ENCODE data around the gene ZNF230. TPM values are rescaled to one million over a fixed set of nuclear protein-coding genes. Genes with fewer than 3 reads are reported as not detected.

Gene ZNF230
- polyA plus RNA-seq, 3 donors: 1.0 to 3.9 (median 1.3) TPM

GRCh38 chr19:44005973-44006372 is 3.2 kb downstream of the ZNF230 start:
- Histone ChIP-seq H4K20me1 (ENCODE audit: insufficient read depth, low read length) (no peaks in the 10 kb centered on the region), H3K79me2 (ENCODE audit: insufficient read depth, low read length) (peaks cover 46% of the 10 kb centered on the region), H3K4me2 (replicated peaks; ENCODE audit: extremely low read depth, low read length, poor library complexity, severe bottlenecking) (peak overlapping the region; percentile 43), H3K4me3 (replicated peaks in 1 of 3; ENCODE audit: low read depth in 2 of 3, low read length in 3 of 3) (peak overlapping the region in 1 of 3 experiments; percentile 46), H3K27ac (ENCODE audit: low read depth in 1 of 2, low read length in 2 of 2) (peak overlapping the region; percentile 52 to 70), H3K36me3 (replicated peaks in 1 of 2; ENCODE audit: control insufficient read depth in 1 of 2, insufficient read depth in 2 of 2, low read length in 2 of 2) (peaks cover 40 to 44% of the 10 kb centered on the region in 2 donors), H3K27me3 (ENCODE audit: control insufficient read depth in 2 of 2, insufficient read depth in 2 of 2, low read length in 2 of 2) (no peaks in the 10 kb centered on the region), H2AFZ (ENCODE audit: insufficient read depth, low read depth, low read length, poor library complexity, severe bottlenecking) (no peak overlapping the region), H3K9me3 (replicated peaks in 1 of 2; ENCODE audit: control insufficient read depth in 1 of 2, insufficient read depth in 1 of 2, low read length in 2 of 2) (peaks cover 44 to 54% of the 10 kb centered on the region in 2 donors), H3K4me1 (ENCODE audit: control insufficient read depth in 1 of 2, insufficient read depth in 2 of 2, low read length in 2 of 2) (peaks cover 31 to 34% of the 10 kb centered on the region in 2 donors), H3K9ac (ENCODE audit: insufficient read depth, low read length, poor library complexity, severe bottlenecking) (no peak overlapping the region)
- peaks cover 42 to 79% (median 59%) of the 10 kb centered on the region in 7 donors for H3K9me3 Mint-ChIP-seq
- H3K4me3 Mint-ChIP-seq: no peak overlapping the region
- H3K4me1 Mint-ChIP-seq: peaks cover 31% of the 10 kb centered on the region
- peaks cover 46 to 49% of the 10 kb centered on the region in 2 donors for H3K36me3 Mint-ChIP-seq
- no CpG with 5 or more reads among the region's 1 CpG for WGBS (ENCODE audit: insufficient coverage)
- intact Hi-C loops (cut with micrococcal nuclease): loop anchor here in 1 of 2 donors (10.0 kb wide), 1 partner anchor 71 kb away; the partner anchor contains the start of gene ZNF45
- DNase-seq: peak; percentile 53 to 79 (median 78)
- H3K27ac Mint-ChIP-seq: peak overlapping the region; percentile 61 to 79 (median 70)
- TF ChIP-seq CTCF (IDR thresholded peaks at IDR 0.05): no peak
- H3K27me3 Mint-ChIP-seq (ENCODE audit: low read depth in 3 of 3): peaks cover 0 to 4% (median 2%) of the 10 kb centered on the region in 3 donors

- peaks cover 47 to 59% of the 10 kb centered on the region in 2 donors for H3K36me3 ChIP-seq (replicated peaks in 1 of 2; ENCODE audit: control insufficient read depth in 1 of 2, insufficient read depth in 2 of 2, low read length in 2 of 2)
- Mint-ChIP-seq H3K4me3 (no peak overlapping the region), H3K27me3 (ENCODE audit: low read depth in 3 of 3) (peaks cover 0 to 4% (median 0%) of the 10 kb centered on the region in 3 donors), H3K36me3 (peaks cover 58 to 59% of the 10 kb centered on the region in 2 donors), H3K9me3 (peaks cover 47 to 80% (median 64%) of the 10 kb centered on the region in 7 donors), H3K27ac (peak overlapping the region in 1 of 7 donors; percentile 33), H3K4me1 (peaks cover 25% of the 10 kb centered on the region)
- peaks cover 51 to 66% of the 10 kb centered on the region in 2 donors for H3K9me3 ChIP-seq (replicated peaks in 1 of 2; ENCODE audit: control insufficient read depth in 1 of 2, insufficient read depth in 1 of 2, low read length in 2 of 2)
- no peaks in the 10 kb centered on the region for H4K20me1 ChIP-seq (ENCODE audit: insufficient read depth, low read length)
- H3K4me2 ChIP-seq (replicated peaks; ENCODE audit: extremely low read depth, low read length, poor library complexity, severe bottlenecking): no peak overlapping the region
- 96% methylated on average over 6 of the region's 6 CpGs for WGBS (ENCODE audit: insufficient coverage)
- DNase-seq: no peak
- peaks cover 25 to 28% of the 10 kb centered on the region in 2 donors for H3K4me1 ChIP-seq (ENCODE audit: control insufficient read depth in 1 of 2, insufficient read depth in 2 of 2, low read length in 2 of 2)
- H3K27me3 ChIP-seq (ENCODE audit: control insufficient read depth in 2 of 2, insufficient read depth in 2 of 2, low read length in 2 of 2): no peaks in the 10 kb centered on the region
- H3K27ac ChIP-seq (ENCODE audit: low read depth in 1 of 2, low read length in 2 of 2): no peak overlapping the region
- H2AFZ ChIP-seq (ENCODE audit: insufficient read depth, low read depth, low read length, poor library complexity, severe bottlenecking): no peak overlapping the region
- intact Hi-C loops (cut with micrococcal nuclease): loop anchor here in 1 of 2 donors (10.0 kb wide), 1 partner anchor 73 kb away; the partner anchor contains the start of gene ZNF45
- no peak overlapping the region for H3K9ac ChIP-seq (ENCODE audit: insufficient read depth, low read length, poor library complexity, severe bottlenecking)
- H3K4me3 ChIP-seq (replicated peaks in 1 of 3; ENCODE audit: low read depth in 2 of 3, low read length in 3 of 3): peak overlapping the region in 1 of 3 experiments; percentile 46
- no peak for TF ChIP-seq CTCF (IDR thresholded peaks at IDR 0.05)
- peaks cover 46% of the 10 kb centered on the region for H3K79me2 ChIP-seq (ENCODE audit: insufficient read depth, low read length)
Measured at GRCh38 chr19:44007473-44007872, 4.7 kb downstream of the ZNF230 start.
